Keratinocyte (primary cell): Measurements from ENCODE around the gene MID1. TPM values are rescaled to one million over a fixed set of nuclear protein-coding genes. Genes with fewer than 3 reads are reported as not detected.

Experiments used
- DNase-seq: peaks from one replicate; pipeline ENCODE4 v3.0.0-alpha.2; 2011; ENCODE audit warnings: low read depth, missing footprints, low spot score
- FAIRE-seq: peaks from 2 replicates; lab custom pipeline; 2011; peaks lifted over from hg19 to GRCh38; lab: Jason Lieb, UNC
- H2AFZ ChIP-seq: 2 replicates; pipeline ENCODE4 v1.6.0; 2012; ENCODE audit warnings: low read length, control low read depth, inconsistent platforms; ENCODE audit not compliant: control insufficient read depth
- H3K27ac ChIP-seq: 2 replicates; pipeline ENCODE4 v1.5.1; 2011; ENCODE audit warnings: low read length; ENCODE audit not compliant: control insufficient read depth, insufficient read depth
- H3K27me3 ChIP-seq: 3 replicates; pipeline ENCODE4 v1.6.0; 2011; ENCODE audit warnings: low read length; ENCODE audit not compliant: control insufficient read depth, insufficient read depth; ENCODE audit errors: extremely low read depth
- H3K36me3 ChIP-seq, 2 experiments: 2 replicates in 1 of 2; 3 replicates in 1 of 2; pipeline ENCODE4 v1.5.1; 2011; ENCODE audit warnings: low read length in 2 of 2, mild to moderate bottlenecking in 1 of 2; ENCODE audit not compliant: control insufficient read depth in 2 of 2, insufficient read depth in 2 of 2; ENCODE audit errors: extremely low read depth in 1 of 2
- H3K4me1 ChIP-seq: 3 replicates; pipeline ENCODE4 v1.5.1; 2011; ENCODE audit warnings: low read length; ENCODE audit not compliant: control insufficient read depth, insufficient read depth; ENCODE audit errors: extremely low read depth
- H3K4me2 ChIP-seq: 3 replicates; pipeline ENCODE4 v1.6.0; 2011; ENCODE audit warnings: low read depth, low read length; ENCODE audit not compliant: control insufficient read depth, insufficient read depth; ENCODE audit errors: extremely low read depth
- H3K4me3 ChIP-seq, 3 experiments: fragments of 200-600 bp in 1 of 3; sonication (generic) in 1 of 3; 2 replicates in 2 of 3; 3 replicates in 1 of 3; pipeline ENCODE4 v1.5.1; 2011 to 2016; ENCODE audit warnings: low read length in 3 of 3, mild to moderate bottlenecking in 3 of 3, control low read depth in 2 of 3, inconsistent platforms in 1 of 3, low read depth in 1 of 3, mixed read lengths in 1 of 3, mixed run types in 1 of 3, moderate library complexity in 1 of 3; ENCODE audit not compliant: control insufficient read depth in 2 of 3, insufficient read depth in 2 of 3; ENCODE audit errors: extremely low read depth in 1 of 3
- H3K79me2 ChIP-seq: 2 replicates; pipeline ENCODE4 v1.6.0; 2012; ENCODE audit warnings: low read length; ENCODE audit not compliant: control insufficient read depth, insufficient read depth
- H3K9ac ChIP-seq: 3 replicates; pipeline ENCODE4 v1.6.0; 2011; ENCODE audit warnings: low read length; ENCODE audit not compliant: control insufficient read depth, insufficient read depth; ENCODE audit errors: extremely low read depth
- H3K9me1 ChIP-seq: 3 replicates; pipeline ENCODE4 v1.6.0; 2011; ENCODE audit warnings: low read length; ENCODE audit not compliant: control insufficient read depth, insufficient read depth; ENCODE audit errors: extremely low read depth
- H3K9me3 ChIP-seq: 2 replicates; pipeline ENCODE4 v1.5.1; 2012; ENCODE audit warnings: low read depth, low read length; ENCODE audit not compliant: control insufficient read depth
- H4K20me1 ChIP-seq: 3 replicates; pipeline ENCODE4 v1.6.0; 2011; ENCODE audit warnings: low read length; ENCODE audit not compliant: control insufficient read depth, insufficient read depth; ENCODE audit errors: extremely low read depth
- CTCF ChIP-seq, 3 experiments: IDR thresholded peaks in 1 of 3; conservative IDR thresholded peaks in 1 of 3; optimal IDR thresholded peaks in 1 of 3; 2 replicates in 2 of 3; 3 replicates in 1 of 3; pipeline versions ENCODE3 to v1.5.1; 2011; ENCODE audit warnings: low read length in 3 of 3, mild to moderate bottlenecking in 3 of 3, moderate library complexity in 2 of 3, control low read depth in 1 of 3, inconsistent platforms in 1 of 3; ENCODE audit not compliant: insufficient read depth in 2 of 3; ENCODE audit errors: extremely low read depth in 1 of 3
- EZH2 ChIP-seq: IDR thresholded peaks from one replicate; pipeline ENCODE4 v1.6.1; 2012; ENCODE audit warnings: inconsistent platforms, mild to moderate bottlenecking, low read length, moderate library complexity
- dilution Hi-C: fragments of 300-500 bp; cut with MboI; formaldehyde crosslinking; loops from one replicate; pipeline ENCODE4 v1.7.0; 2020; ENCODE audit warnings: low sequenced_read_pairs; ENCODE audit not compliant: extremely low pct_ligation_motif_present
- polyA plus RNA-seq, 5 experiments: library from polyadenylated mRNA; depleted of rRNA in 3 of 5; stranded (reverse) in 3 of 5; stranded (forward) in 1 of 5; unstranded in 1 of 5; fragments of >200 nt; gene quantifications; 1 replicate in 1 of 5; 2 replicates in 3 of 5; 3 replicates in 1 of 5; pipeline versions ENCODE4 v1.2.1 to v1.2.3, GENCODE V29; 2011 to 2012; ENCODE audit warnings: missing spikeins in 2 of 5, low read depth in 1 of 5, low replicate concordance in 1 of 5

The MID1 gene
- polyA plus RNA-seq, 1 donor (not counting 4 experiments of a cell fraction or from before 2014, with no cell fraction given), result 9.2 TPM

GRCh38 chrX:10502961-10503360 is 117.4 kb downstream of the MID1 start:
- FAIRE-seq, result no peak
- dilution Hi-C loops, result no loop called here

GRCh38 chrX:10501611-10502010 is 118.8 kb downstream of the MID1 start:
- Histone ChIP-seq H3K9ac (no peak overlapping the region), H2AFZ (no peak overlapping the region), H3K9me3 (no peaks in the 10 kb centered on the region), H3K4me3 (no peak overlapping the region), H3K9me1 (no peaks in the 10 kb centered on the region), H3K27me3 (no peaks in the 10 kb centered on the region), H4K20me1 (no peaks in the 10 kb centered on the region), H3K79me2 (no peaks in the 10 kb centered on the region), H3K27ac (no peak overlapping the region), H3K36me3 (no peaks in the 10 kb centered on the region), H3K4me2 (no peak overlapping the region), H3K4me1 (no peaks in the 10 kb centered on the region)
- FAIRE-seq (no peak), DNase-seq (no peak)
- dilution Hi-C loops, result no loop called here
- no peak for TF ChIP-seq EZH2
- no peak for TF ChIP-seq CTCF (optimal IDR thresholded peaks at IDR 0.05 in 1 of 3, IDR thresholded peaks at IDR 0.05 in 1 of 3, conservative IDR thresholded peaks at IDR 0.05 in 1 of 3; ENCODE audit: extremely low read depth in 1 of 3, insufficient read depth in 2 of 3, low read length in 3 of 3)

More at GRCh38 chrX:10502961-10503360, 117.4 kb downstream of the MID1 start:
- Histone ChIP-seq H3K36me3 (no peaks in the 10 kb centered on the region), H3K9me3 (no peaks in the 10 kb centered on the region), H3K4me1 (no peaks in the 10 kb centered on the region), H3K27me3 (no peaks in the 10 kb centered on the region), H3K27ac (no peak overlapping the region), H2AFZ (no peak overlapping the region), H3K9me1 (no peaks in the 10 kb centered on the region), H3K4me2 (no peak overlapping the region), H3K9ac (no peak overlapping the region), H4K20me1 (no peaks in the 10 kb centered on the region), H3K4me3 (no peak overlapping the region), H3K79me2 (no peaks in the 10 kb centered on the region)
- TF ChIP-seq EZH2 (no peak), CTCF (optimal IDR thresholded peaks at IDR 0.05 in 1 of 3, IDR thresholded peaks at IDR 0.05 in 1 of 3, conservative IDR thresholded peaks at IDR 0.05 in 1 of 3; ENCODE audit: extremely low read depth in 1 of 3, insufficient read depth in 2 of 3, low read length in 3 of 3) (no peak)
- DNase-seq, result no peak
